Measurements from ENCODE around the gene EPB41L3. TPM values are rescaled to one million over a fixed set of nuclear protein-coding genes. Genes with fewer than 3 reads are reported as not detected.

Gene EPB41L3
- total RNA-seq, 1 experiment from 2014 or later, result 16.1 TPM

DNA sequence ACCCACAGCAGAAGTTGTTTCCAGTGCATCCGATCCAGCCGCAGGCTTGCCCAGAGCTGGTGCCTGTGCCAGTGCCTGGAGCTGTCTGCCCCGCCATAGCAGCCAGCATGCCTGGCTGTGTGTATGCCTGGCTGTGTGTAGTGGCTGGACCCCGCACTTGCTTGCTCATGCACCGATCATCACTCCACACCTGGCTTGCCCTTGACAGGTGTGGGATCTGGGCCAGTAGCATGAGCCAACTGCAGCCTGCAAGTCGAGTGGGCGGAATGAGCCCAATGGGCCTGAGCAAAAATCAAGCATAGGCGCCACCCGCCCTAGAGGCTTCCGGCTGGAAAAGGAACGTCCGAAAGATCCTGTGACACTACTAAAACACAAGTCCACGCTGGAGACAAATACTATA is 74.5 kb downstream of the EPB41L3 start:
- no peak overlapping the region for H3K9ac ChIP-seq (ENCODE audit: extremely low read depth, insufficient read length, low read length)
- no peak overlapping the region for H2BK15ac ChIP-seq (ENCODE audit: low read depth, low read length)
- no peak for DNase-seq
- no peak overlapping the region for H3K4ac ChIP-seq (ENCODE audit: low read depth, low read length)
- no peak overlapping the region for H2AFZ ChIP-seq (ENCODE audit: low read length)
- no peak overlapping the region for H4K91ac ChIP-seq (ENCODE audit: insufficient read length, low read depth, low read length)
- no peak overlapping the region for H2BK12ac ChIP-seq (ENCODE audit: insufficient read length, low read depth, low read length)
- no peak overlapping the region for H2BK5ac ChIP-seq (ENCODE audit: insufficient read length, low read length)
- no peaks in the 10 kb centered on the region for H3K4me1 ChIP-seq (ENCODE audit: insufficient read depth, low read length)
- no peak overlapping the region for H4K5ac ChIP-seq (ENCODE audit: insufficient read length, low read depth, low read length)
- 0 out of 2 replicates have a peak overlapping the region, but pooled peaks have one; percentile 20 for H3K14ac ChIP-seq (ENCODE audit: insufficient read depth, low read length)
- no peaks in the 10 kb centered on the region for H3K9me3 ChIP-seq (ENCODE audit: control insufficient read depth, low read depth, low read length)
- TF ChIP-seq, protein P1, sequence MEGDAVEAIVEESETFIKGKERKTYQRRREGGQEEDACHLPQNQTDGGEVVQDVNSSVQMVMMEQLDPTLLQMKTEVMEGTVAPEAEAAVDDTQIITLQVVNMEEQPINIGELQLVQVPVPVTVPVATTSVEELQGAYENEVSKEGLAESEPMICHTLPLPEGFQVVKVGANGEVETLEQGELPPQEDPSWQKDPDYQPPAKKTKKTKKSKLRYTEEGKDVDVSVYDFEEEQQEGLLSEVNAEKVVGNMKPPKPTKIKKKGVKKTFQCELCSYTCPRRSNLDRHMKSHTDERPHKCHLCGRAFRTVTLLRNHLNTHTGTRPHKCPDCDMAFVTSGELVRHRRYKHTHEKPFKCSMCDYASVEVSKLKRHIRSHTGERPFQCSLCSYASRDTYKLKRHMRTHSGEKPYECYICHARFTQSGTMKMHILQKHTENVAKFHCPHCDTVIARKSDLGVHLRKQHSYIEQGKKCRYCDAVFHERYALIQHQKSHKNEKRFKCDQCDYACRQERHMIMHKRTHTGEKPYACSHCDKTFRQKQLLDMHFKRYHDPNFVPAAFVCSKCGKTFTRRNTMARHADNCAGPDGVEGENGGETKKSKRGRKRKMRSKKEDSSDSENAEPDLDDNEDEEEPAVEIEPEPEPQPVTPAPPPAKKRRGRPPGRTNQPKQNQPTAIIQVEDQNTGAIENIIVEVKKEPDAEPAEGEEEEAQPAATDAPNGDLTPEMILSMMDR (conservative IDR thresholded peaks at IDR 0.05), result no peak
- no peak overlapping the region for H2BK20ac ChIP-seq (ENCODE audit: low read depth, low read length, poor library complexity, severe bottlenecking)
- no peak overlapping the region for H2AK5ac ChIP-seq (ENCODE audit: insufficient read length, low read length)
- Mint-ChIP-seq H3K4me1 (peaks cover 0 to 6% of the 10 kb centered on the region in 2 experiments; a peak in 2 of 4 replicates), H3K36me3 (ENCODE audit: insufficient read depth in 1 of 3, low read depth in 3 of 3) (no peaks in the 10 kb centered on the region), H3K4me3 (no peak overlapping the region), H3K27ac (no peak overlapping the region), H3K27me3 (ENCODE audit: low read depth) (no peaks in the 10 kb centered on the region), H3K9me3 (no peaks in the 10 kb centered on the region)
- no peak overlapping the region for H3T11ph ChIP-seq (ENCODE audit: low read length)
- no peaks in the 10 kb centered on the region for H3K27me3 ChIP-seq (ENCODE audit: insufficient read depth, low read length)
- H4K8ac ChIP-seq (replicated peaks; ENCODE audit: insufficient read length, low read depth, low read length), result no peak overlapping the region
- WGBS (ENCODE audit: extremely low coverage, insufficient read length, low lambda C conversion rate), result no CpG with 5 or more reads among the region's 13 CpGs
- no peaks in the 10 kb centered on the region for H3K23me2 ChIP-seq (ENCODE audit: insufficient read length, low read depth, low read length, poor library complexity, severe bottlenecking)
- H3K23ac ChIP-seq (ENCODE audit: insufficient read length, low read depth, low read length), result no peak overlapping the region
- no peak overlapping the region for H3K18ac ChIP-seq (ENCODE audit: insufficient read length, low read depth, low read length)
- no peak overlapping the region for H3K4me2 ChIP-seq (ENCODE audit: insufficient read depth, insufficient read length, low read length)
- H3K27ac ChIP-seq (ENCODE audit: insufficient read length, low read depth, low read length), result no peak overlapping the region
- no peaks in the 10 kb centered on the region for H3K79me1 ChIP-seq (ENCODE audit: insufficient read depth, low read depth, low read length, poor library complexity, severe bottlenecking)
- H2BK120ac ChIP-seq (ENCODE audit: low read depth, low read length, poor library complexity, severe bottlenecking), result no peak overlapping the region
- H3K79me2 ChIP-seq (ENCODE audit: insufficient read depth, low read length), result no peaks in the 10 kb centered on the region
- no peaks in the 10 kb centered on the region for H4K20me1 ChIP-seq (ENCODE audit: control insufficient read depth, insufficient read depth, insufficient read length)
- no peak overlapping the region for H3K56ac ChIP-seq (ENCODE audit: insufficient read length, low read depth, low read length)

Data from H9 (cell line).